ENCODE data around the gene SULF2.

The SULF2 gene

GRCh38 chr20:47720636-47721427, 64.4 kb downstream of the SULF2 start:
- Histone ChIP-seq H3K9me3 (ENCODE audit: control insufficient read depth, insufficient read depth, low read depth, low read length) (peaks cover 9% of the 10 kb centered on the region), H3K36me3 (ENCODE audit: control insufficient read depth, insufficient read depth, low read length) (0 out of 2 replicates have a peak, but pooled peaks cover 2% of the 10 kb centered on the region), H3K27ac (ENCODE audit: low read depth, low read length) (no peak overlapping the region; the same call in 1 of the 2 replicates), H3K27me3 (ENCODE audit: control insufficient read depth, insufficient read depth, low read length) (no peaks in the 10 kb centered on the region), H3K4me1 (ENCODE audit: control insufficient read depth, insufficient read depth, low read length) (peaks cover 15% of the 10 kb centered on the region; the same call in 1 of the 2 replicates), H3K4me3 (ENCODE audit: low read depth, low read length) (no peak overlapping the region), H3K9ac (ENCODE audit: low read length) (no peak overlapping the region)

- no peak overlapping the region for H3K9ac ChIP-seq (ENCODE audit: low read length)
- H3K36me3 ChIP-seq (ENCODE audit: control insufficient read depth, insufficient read depth, low read length), result 0 out of 2 replicates have a peak, but pooled peaks cover 2% of the 10 kb centered on the region
- H3K27ac ChIP-seq (ENCODE audit: low read depth, low read length), result no peak overlapping the region
- peaks cover 9% of the 10 kb centered on the region for H3K9me3 ChIP-seq (ENCODE audit: control insufficient read depth, insufficient read depth, low read depth, low read length)
- H3K27me3 ChIP-seq (ENCODE audit: control insufficient read depth, insufficient read depth, low read length), result no peaks in the 10 kb centered on the region
- H3K4me3 ChIP-seq (ENCODE audit: low read depth, low read length), result no peak overlapping the region
- peaks cover 7% of the 10 kb centered on the region; the same call in 1 of the 2 replicates for H3K4me1 ChIP-seq (ENCODE audit: control insufficient read depth, insufficient read depth, low read length)
Observed at GRCh38 chr20:47719625-47720024, 65.7 kb downstream of the SULF2 start.

GRCh38 chr20:47719211-47719610, 66.1 kb downstream of the SULF2 start:
- peaks cover 6% of the 10 kb centered on the region; the same call in 1 of the 2 replicates for H3K4me1 ChIP-seq (ENCODE audit: control insufficient read depth, insufficient read depth, low read length)
- 0 out of 2 replicates have a peak, but pooled peaks cover 2% of the 10 kb centered on the region for H3K36me3 ChIP-seq (ENCODE audit: control insufficient read depth, insufficient read depth, low read length)
- H3K9ac ChIP-seq (ENCODE audit: low read length), result no peak overlapping the region
- no peaks in the 10 kb centered on the region for H3K27me3 ChIP-seq (ENCODE audit: control insufficient read depth, insufficient read depth, low read length)
- peaks cover 9% of the 10 kb centered on the region for H3K9me3 ChIP-seq (ENCODE audit: control insufficient read depth, insufficient read depth, low read depth, low read length)
- H3K27ac ChIP-seq (ENCODE audit: low read depth, low read length), result no peak overlapping the region
- no peak overlapping the region for H3K4me3 ChIP-seq (ENCODE audit: low read depth, low read length)

- no peak overlapping the region for H3K9ac ChIP-seq (ENCODE audit: low read length)
- peaks cover 6% of the 10 kb centered on the region; the same call in 1 of the 2 replicates for H3K4me1 ChIP-seq (ENCODE audit: control insufficient read depth, insufficient read depth, low read length)
- H3K4me3 ChIP-seq (ENCODE audit: low read depth, low read length), result no peak overlapping the region
- peaks cover 4% of the 10 kb centered on the region; the same call in 1 of the 2 replicates for H3K9me3 ChIP-seq (ENCODE audit: control insufficient read depth, insufficient read depth, low read depth, low read length)
- no peaks in the 10 kb centered on the region for H3K27me3 ChIP-seq (ENCODE audit: control insufficient read depth, insufficient read depth, low read length)
- H3K27ac ChIP-seq (ENCODE audit: low read depth, low read length), result no peak overlapping the region
- H3K36me3 ChIP-seq (ENCODE audit: control insufficient read depth, insufficient read depth, low read length), result 0 out of 2 replicates have a peak, but pooled peaks cover 2% of the 10 kb centered on the region
Observed at GRCh38 chr20:47718398-47718797, 66.9 kb downstream of the SULF2 start.

GRCh38 chr20:47717421-47717820, 67.9 kb downstream of the SULF2 start:
- H3K27ac ChIP-seq (ENCODE audit: low read depth, low read length), result no peak overlapping the region

GRCh38 chr20:47713878-47714450, 71.3 kb downstream of the SULF2 start:
- no peaks in the 10 kb centered on the region for H3K27me3 ChIP-seq (ENCODE audit: control insufficient read depth, insufficient read depth, low read length)
- H3K9ac ChIP-seq (ENCODE audit: low read length), result no peak overlapping the region
- no peaks in the 10 kb centered on the region for H3K36me3 ChIP-seq (ENCODE audit: control insufficient read depth, insufficient read depth, low read length)
- H3K27ac ChIP-seq (ENCODE audit: low read depth, low read length), result no peak overlapping the region
- no peak overlapping the region for H3K4me3 ChIP-seq (ENCODE audit: low read depth, low read length)
- H3K4me1 ChIP-seq (ENCODE audit: control insufficient read depth, insufficient read depth, low read length), result no peaks in the 10 kb centered on the region
- no peaks in the 10 kb centered on the region for H3K9me3 ChIP-seq (ENCODE audit: control insufficient read depth, insufficient read depth, low read depth, low read length)

More at GRCh38 chr20:47717421-47717820, 67.9 kb downstream of the SULF2 start:
- H3K4me1 ChIP-seq (ENCODE audit: control insufficient read depth, insufficient read depth, low read length), result peaks cover 6% of the 10 kb centered on the region; the same call in 1 of the 2 replicates
- no peaks in the 10 kb centered on the region for H3K9me3 ChIP-seq (ENCODE audit: control insufficient read depth, insufficient read depth, low read depth, low read length)
- H3K4me3 ChIP-seq (ENCODE audit: low read depth, low read length), result no peak overlapping the region
- H3K27me3 ChIP-seq (ENCODE audit: control insufficient read depth, insufficient read depth, low read length), result no peaks in the 10 kb centered on the region
- H3K9ac ChIP-seq (ENCODE audit: low read length), result no peak overlapping the region
- no peaks in the 10 kb centered on the region for H3K36me3 ChIP-seq (ENCODE audit: control insufficient read depth, insufficient read depth, low read length)

- no peaks in the 10 kb centered on the region for H3K9me3 ChIP-seq (ENCODE audit: control insufficient read depth, insufficient read depth, low read depth, low read length)
- no peaks in the 10 kb centered on the region for H3K36me3 ChIP-seq (ENCODE audit: control insufficient read depth, insufficient read depth, low read length)
- H3K27me3 ChIP-seq (ENCODE audit: control insufficient read depth, insufficient read depth, low read length), result no peaks in the 10 kb centered on the region
- H3K4me1 ChIP-seq (ENCODE audit: control insufficient read depth, insufficient read depth, low read length), result no peaks in the 10 kb centered on the region
- H3K4me3 ChIP-seq (ENCODE audit: low read depth, low read length), result no peak overlapping the region
- no peak overlapping the region for H3K9ac ChIP-seq (ENCODE audit: low read length)
- H3K27ac ChIP-seq (ENCODE audit: low read depth, low read length), result no peak overlapping the region
Observed at GRCh38 chr20:47713163-47713562, 72.1 kb downstream of the SULF2 start.

- no peaks in the 10 kb centered on the region for H3K36me3 ChIP-seq (ENCODE audit: control insufficient read depth, insufficient read depth, low read length)
- H3K9me3 ChIP-seq (ENCODE audit: control insufficient read depth, insufficient read depth, low read depth, low read length), result no peaks in the 10 kb centered on the region
- no peak overlapping the region for H3K4me3 ChIP-seq (ENCODE audit: low read depth, low read length)
- no peak overlapping the region for H3K27ac ChIP-seq (ENCODE audit: low read depth, low read length)
- no peaks in the 10 kb centered on the region for H3K4me1 ChIP-seq (ENCODE audit: control insufficient read depth, insufficient read depth, low read length)
- H3K9ac ChIP-seq (ENCODE audit: low read length), result no peak overlapping the region
- no peaks in the 10 kb centered on the region for H3K27me3 ChIP-seq (ENCODE audit: control insufficient read depth, insufficient read depth, low read length)
Observed at GRCh38 chr20:47711046-47711752, 74.1 kb downstream of the SULF2 start.

GRCh38 chr20:47710665-47711045, 74.6 kb downstream of the SULF2 start:
- no peak overlapping the region for H3K4me3 ChIP-seq (ENCODE audit: low read depth, low read length)
- H3K9ac ChIP-seq (ENCODE audit: low read length), result no peak overlapping the region
- H3K36me3 ChIP-seq (ENCODE audit: control insufficient read depth, insufficient read depth, low read length), result no peaks in the 10 kb centered on the region
- no peaks in the 10 kb centered on the region for H3K27me3 ChIP-seq (ENCODE audit: control insufficient read depth, insufficient read depth, low read length)
- no peaks in the 10 kb centered on the region for H3K4me1 ChIP-seq (ENCODE audit: control insufficient read depth, insufficient read depth, low read length)
- H3K27ac ChIP-seq (ENCODE audit: low read depth, low read length), result no peak overlapping the region
- H3K9me3 ChIP-seq (ENCODE audit: control insufficient read depth, insufficient read depth, low read depth, low read length), result no peaks in the 10 kb centered on the region

- no peak overlapping the region for H3K4me3 ChIP-seq (ENCODE audit: low read depth, low read length)
- H3K4me1 ChIP-seq (ENCODE audit: control insufficient read depth, insufficient read depth, low read length), result no peaks in the 10 kb centered on the region
- no peaks in the 10 kb centered on the region for H3K9me3 ChIP-seq (ENCODE audit: control insufficient read depth, insufficient read depth, low read depth, low read length)
- no peaks in the 10 kb centered on the region for H3K36me3 ChIP-seq (ENCODE audit: control insufficient read depth, insufficient read depth, low read length)
- no peak overlapping the region for H3K27ac ChIP-seq (ENCODE audit: low read depth, low read length)
- no peak overlapping the region for H3K9ac ChIP-seq (ENCODE audit: low read length)
- H3K27me3 ChIP-seq (ENCODE audit: control insufficient read depth, insufficient read depth, low read length), result no peaks in the 10 kb centered on the region
Observed at GRCh38 chr20:47708953-47709833, 76.1 kb downstream of the SULF2 start.
